Calu3 (cell line): ENCODE measurements around the gene SCP2D1. TPM values are rescaled to one million over a fixed set of nuclear protein-coding genes. Genes with fewer than 3 reads are reported as not detected.

Experiments used
- BruUV-seq: library from RNA; stranded (reverse); fragments of 400-500 nt; replicated peaks from 2 replicates; lab custom pipeline; 2021; lab: Mats Ljungman, UMichigan
- CTCF ChIA-PET: fragments of 300-600 bp; sonication (Branson Sonifier 250); formaldehyde crosslinking; loops from one replicate; lab custom pipeline; 2022; ENCODE audit warnings: antibody characterized with exemption; lab: Charles Lee
- DNase-seq: peaks from one replicate; pipeline ENCODE4 v3.0.0; 2022
- H3K27ac Mint-ChIP-seq: one replicate; pipeline ENCODE4 v1.8.0; 2022; ENCODE audit warnings: mixed read lengths; ENCODE audit not compliant: unreplicated experiment
- H3K27me3 Mint-ChIP-seq: one replicate; pipeline ENCODE4 v1.8.0; 2022; ENCODE audit warnings: mixed read lengths; ENCODE audit not compliant: unreplicated experiment
- H3K36me3 Mint-ChIP-seq: one replicate; pipeline ENCODE4 v1.8.0; 2022; ENCODE audit warnings: mild to moderate bottlenecking, moderate library complexity, mixed read lengths; ENCODE audit not compliant: insufficient read depth, unreplicated experiment
- H3K4me1 Mint-ChIP-seq: one replicate; pipeline ENCODE4 v1.8.0; 2022; ENCODE audit warnings: mild to moderate bottlenecking, low read depth, mixed read lengths; ENCODE audit not compliant: unreplicated experiment
- H3K4me3 Mint-ChIP-seq: one replicate; pipeline ENCODE4 v1.8.0; 2022; ENCODE audit warnings: mild to moderate bottlenecking, low read depth, moderate library complexity, mixed read lengths; ENCODE audit not compliant: unreplicated experiment
- H3K9me3 Mint-ChIP-seq: one replicate; pipeline ENCODE4 v1.8.0; 2022; ENCODE audit warnings: low read depth, mixed read lengths; ENCODE audit not compliant: unreplicated experiment
- intact Hi-C: fragments of 100-400 bp; cut with micrococcal nuclease; formaldehyde crosslinking; loops from one replicate; pipeline ENCODE4 v1.10.0; 2022; ENCODE audit not compliant: unreplicated experiment
- total RNA-seq: library from RNA; stranded (reverse); gene quantifications from 2 replicates; pipeline ENCODE4 v1.2.3, GENCODE V29; 2022
- TF ChIP-seq, protein P1 (sequence below): fragments of 200-600 bp; IDR thresholded peaks from one replicate; pipeline ENCODE4 v1.8.0; 2022; ENCODE audit warnings: antibody characterized with exemption; ENCODE audit not compliant: unreplicated experiment

Gene SCP2D1
- total RNA-seq, 1 experiment from 2014 or later = not detected

DNA sequence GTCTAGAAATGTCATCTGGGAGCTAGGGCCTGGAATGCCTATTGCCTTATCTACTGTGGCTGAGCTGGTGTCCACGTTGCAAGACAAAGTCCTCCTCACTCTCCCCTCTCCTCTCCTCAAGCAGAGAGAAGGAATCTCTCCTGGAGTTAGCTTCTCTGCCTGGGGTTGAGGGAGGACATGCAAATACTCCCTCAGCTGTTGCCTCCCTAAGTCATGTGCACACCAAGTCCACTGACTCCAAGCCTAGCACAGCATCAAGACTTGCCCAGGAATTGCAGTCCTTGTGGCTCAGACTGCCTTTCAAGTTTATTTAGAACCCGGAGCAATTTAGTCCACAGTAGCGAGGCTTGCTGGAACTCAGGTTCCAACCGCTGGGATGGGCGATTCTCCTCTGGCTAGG, 38.0 kb upstream of the SCP2D1 start:
- Mint-ChIP-seq H3K4me3 (no peak overlapping the region), H3K9me3 (no peaks in the 10 kb centered on the region), H3K36me3 (no peaks in the 10 kb centered on the region), H3K27me3 (no peaks in the 10 kb centered on the region), H3K4me1 (no peaks in the 10 kb centered on the region), H3K27ac (no peak overlapping the region)
- TF ChIP-seq, protein P1, sequence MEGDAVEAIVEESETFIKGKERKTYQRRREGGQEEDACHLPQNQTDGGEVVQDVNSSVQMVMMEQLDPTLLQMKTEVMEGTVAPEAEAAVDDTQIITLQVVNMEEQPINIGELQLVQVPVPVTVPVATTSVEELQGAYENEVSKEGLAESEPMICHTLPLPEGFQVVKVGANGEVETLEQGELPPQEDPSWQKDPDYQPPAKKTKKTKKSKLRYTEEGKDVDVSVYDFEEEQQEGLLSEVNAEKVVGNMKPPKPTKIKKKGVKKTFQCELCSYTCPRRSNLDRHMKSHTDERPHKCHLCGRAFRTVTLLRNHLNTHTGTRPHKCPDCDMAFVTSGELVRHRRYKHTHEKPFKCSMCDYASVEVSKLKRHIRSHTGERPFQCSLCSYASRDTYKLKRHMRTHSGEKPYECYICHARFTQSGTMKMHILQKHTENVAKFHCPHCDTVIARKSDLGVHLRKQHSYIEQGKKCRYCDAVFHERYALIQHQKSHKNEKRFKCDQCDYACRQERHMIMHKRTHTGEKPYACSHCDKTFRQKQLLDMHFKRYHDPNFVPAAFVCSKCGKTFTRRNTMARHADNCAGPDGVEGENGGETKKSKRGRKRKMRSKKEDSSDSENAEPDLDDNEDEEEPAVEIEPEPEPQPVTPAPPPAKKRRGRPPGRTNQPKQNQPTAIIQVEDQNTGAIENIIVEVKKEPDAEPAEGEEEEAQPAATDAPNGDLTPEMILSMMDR = no peak
- no peak for DNase-seq
- CTCF ChIA-PET = no interaction called here
- intact Hi-C loops = no loop called here
- no TSS peak for BruUV-seq

DNA sequence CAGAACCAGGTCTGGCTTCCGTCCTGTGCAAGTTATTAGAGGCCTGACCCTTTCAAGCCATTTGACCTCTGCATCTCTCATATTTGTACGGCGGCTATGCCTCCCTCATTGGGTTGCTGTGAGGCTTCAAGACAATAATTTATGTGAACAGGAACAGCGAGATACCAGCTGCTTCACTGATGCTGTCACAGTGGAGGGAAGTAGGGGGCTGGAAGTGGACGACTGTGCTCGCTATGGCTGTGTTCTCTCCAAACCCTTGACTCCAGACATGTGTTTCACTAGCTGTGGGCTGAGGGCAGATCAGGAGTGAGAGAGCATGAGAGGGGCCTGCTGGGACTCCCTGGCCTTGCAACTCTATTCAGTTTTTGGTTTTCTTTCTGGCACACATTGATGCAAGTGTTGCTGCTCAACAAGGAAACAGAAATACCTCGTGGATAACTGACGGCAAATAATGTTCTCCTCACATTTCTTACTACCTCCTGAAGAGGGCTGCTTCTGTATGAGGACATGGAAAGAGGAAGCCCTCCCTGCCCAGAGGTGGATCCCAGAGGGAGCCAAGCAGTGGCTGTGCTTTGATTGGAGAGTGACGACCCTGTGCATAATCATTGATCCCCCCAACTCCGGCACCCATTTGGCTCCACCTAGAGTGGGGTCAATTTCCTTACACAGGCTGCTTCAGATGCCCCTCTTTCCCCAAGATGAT, 34.7 kb upstream of the SCP2D1 start:
- H3K27ac Mint-ChIP-seq = no peak overlapping the region
- CTCF ChIA-PET = no interaction called here
- no peak overlapping the region for H3K4me3 Mint-ChIP-seq
- no peak for DNase-seq
- H3K36me3 Mint-ChIP-seq = no peaks in the 10 kb centered on the region
- no peaks in the 10 kb centered on the region for H3K27me3 Mint-ChIP-seq
- H3K4me1 Mint-ChIP-seq = no peaks in the 10 kb centered on the region
- intact Hi-C loops = no loop called here
- no peaks in the 10 kb centered on the region for H3K9me3 Mint-ChIP-seq
- BruUV-seq = no TSS peak
- TF ChIP-seq, protein P1 = no peak

DNA sequence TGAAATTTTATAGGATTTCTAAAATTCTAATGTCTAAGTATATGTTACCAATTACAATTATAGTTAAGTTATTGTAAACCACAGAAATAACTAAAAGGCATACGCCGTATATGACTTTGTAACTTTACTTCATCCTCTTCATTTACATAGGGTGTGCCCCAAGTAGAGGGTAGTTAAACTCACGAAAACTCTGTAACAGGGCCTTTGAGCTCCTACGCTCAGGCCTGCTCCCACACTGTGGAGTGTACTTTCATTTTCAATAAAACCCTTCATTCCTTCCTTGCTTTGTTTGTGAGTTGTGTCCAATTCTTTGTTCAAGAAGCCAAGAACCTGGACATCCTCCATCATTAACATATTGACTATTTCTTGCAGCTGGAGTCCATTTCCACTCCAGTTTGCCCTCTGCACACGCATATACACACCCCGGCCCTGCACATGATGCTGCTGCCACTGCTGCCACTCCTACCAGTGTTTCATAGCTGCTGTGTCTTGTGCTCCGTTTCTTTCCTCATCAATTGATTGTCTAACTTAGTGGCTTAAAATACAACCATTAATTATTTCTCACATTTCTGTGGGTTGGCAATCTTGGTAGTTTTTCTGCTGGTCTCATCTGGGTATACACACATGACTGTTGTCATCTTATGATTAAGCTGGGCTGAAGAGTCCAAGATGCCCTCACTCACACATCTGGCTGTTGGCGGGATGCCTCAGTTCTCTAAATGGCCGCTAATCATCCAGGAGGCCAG, 33.0 kb upstream of the SCP2D1 start:
- CTCF ChIA-PET = no interaction called here
- no peaks in the 10 kb centered on the region for H3K36me3 Mint-ChIP-seq
- DNase-seq = no peak
- intact Hi-C loops = no loop called here
- no peak overlapping the region for H3K27ac Mint-ChIP-seq
- no peaks in the 10 kb centered on the region for H3K4me1 Mint-ChIP-seq
- TF ChIP-seq, protein P1 = no peak
- BruUV-seq = no TSS peak
- no peaks in the 10 kb centered on the region for H3K27me3 Mint-ChIP-seq
- no peaks in the 10 kb centered on the region for H3K9me3 Mint-ChIP-seq
- no peak overlapping the region for H3K4me3 Mint-ChIP-seq

DNA sequence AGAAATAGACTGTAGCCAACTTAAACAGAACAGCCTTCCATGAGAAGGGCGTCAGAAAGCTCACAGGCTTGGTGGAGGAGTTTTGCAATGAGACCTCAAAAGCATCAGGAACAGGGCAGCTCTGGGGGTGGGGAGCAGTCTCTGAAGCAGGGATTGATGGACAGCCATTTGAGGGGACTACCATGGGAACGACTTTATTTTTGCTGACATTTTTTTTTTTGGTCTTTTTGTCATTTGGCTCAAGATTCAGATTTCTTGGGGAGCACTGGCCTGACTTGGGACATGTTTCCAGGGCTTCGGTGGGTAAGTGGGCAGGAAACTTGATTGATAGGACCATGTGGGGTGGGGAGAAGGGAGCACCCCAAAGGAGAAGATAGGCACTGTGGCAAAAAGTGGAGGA, 32.1 kb upstream of the SCP2D1 start:
- intact Hi-C loops = no loop called here
- H3K27ac Mint-ChIP-seq = no peak overlapping the region
- no peak overlapping the region for H3K4me3 Mint-ChIP-seq
- TF ChIP-seq, protein P1 = no peak
- no peaks in the 10 kb centered on the region for H3K9me3 Mint-ChIP-seq
- H3K27me3 Mint-ChIP-seq = no peaks in the 10 kb centered on the region
- DNase-seq = no peak
- H3K4me1 Mint-ChIP-seq = no peaks in the 10 kb centered on the region
- no peaks in the 10 kb centered on the region for H3K36me3 Mint-ChIP-seq
- CTCF ChIA-PET = no interaction called here
- BruUV-seq = no TSS peak
